GM12874 (cell line): ENCODE measurements around the gene CCDC102A.

Source experiments
- TF ChIP-seq, protein P1 (sequence below): IDR thresholded peaks from 2 replicates; pipeline ENCODE4 v1.5.1; 2011; ENCODE audit warnings: low read depth, mild to moderate bottlenecking, control low read depth, low read length, moderate library complexity; ENCODE audit not compliant: insufficient read depth

CCDC102A gene

DNA sequence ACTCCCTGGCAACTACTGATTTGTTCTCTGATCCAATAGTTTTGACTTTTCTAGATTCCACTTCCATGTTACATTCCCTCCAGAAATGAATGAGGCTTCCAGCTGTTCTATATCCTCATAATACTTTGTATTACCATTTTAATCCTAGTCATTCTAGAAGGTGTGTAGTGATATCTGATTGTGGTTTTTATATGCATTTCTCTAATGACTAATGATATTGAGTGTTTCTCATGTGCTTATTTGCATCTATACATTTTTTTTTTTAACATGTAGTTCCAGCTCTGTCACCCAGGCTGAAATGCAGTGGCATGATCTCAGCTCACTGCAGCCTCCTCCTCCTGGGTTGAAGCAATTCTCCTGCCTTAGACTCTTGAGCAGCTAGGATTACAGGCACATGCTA is 13.4 kb upstream of the CCDC102A start:
- TF ChIP-seq, protein P1, sequence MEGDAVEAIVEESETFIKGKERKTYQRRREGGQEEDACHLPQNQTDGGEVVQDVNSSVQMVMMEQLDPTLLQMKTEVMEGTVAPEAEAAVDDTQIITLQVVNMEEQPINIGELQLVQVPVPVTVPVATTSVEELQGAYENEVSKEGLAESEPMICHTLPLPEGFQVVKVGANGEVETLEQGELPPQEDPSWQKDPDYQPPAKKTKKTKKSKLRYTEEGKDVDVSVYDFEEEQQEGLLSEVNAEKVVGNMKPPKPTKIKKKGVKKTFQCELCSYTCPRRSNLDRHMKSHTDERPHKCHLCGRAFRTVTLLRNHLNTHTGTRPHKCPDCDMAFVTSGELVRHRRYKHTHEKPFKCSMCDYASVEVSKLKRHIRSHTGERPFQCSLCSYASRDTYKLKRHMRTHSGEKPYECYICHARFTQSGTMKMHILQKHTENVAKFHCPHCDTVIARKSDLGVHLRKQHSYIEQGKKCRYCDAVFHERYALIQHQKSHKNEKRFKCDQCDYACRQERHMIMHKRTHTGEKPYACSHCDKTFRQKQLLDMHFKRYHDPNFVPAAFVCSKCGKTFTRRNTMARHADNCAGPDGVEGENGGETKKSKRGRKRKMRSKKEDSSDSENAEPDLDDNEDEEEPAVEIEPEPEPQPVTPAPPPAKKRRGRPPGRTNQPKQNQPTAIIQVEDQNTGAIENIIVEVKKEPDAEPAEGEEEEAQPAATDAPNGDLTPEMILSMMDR = no peak

DNA sequence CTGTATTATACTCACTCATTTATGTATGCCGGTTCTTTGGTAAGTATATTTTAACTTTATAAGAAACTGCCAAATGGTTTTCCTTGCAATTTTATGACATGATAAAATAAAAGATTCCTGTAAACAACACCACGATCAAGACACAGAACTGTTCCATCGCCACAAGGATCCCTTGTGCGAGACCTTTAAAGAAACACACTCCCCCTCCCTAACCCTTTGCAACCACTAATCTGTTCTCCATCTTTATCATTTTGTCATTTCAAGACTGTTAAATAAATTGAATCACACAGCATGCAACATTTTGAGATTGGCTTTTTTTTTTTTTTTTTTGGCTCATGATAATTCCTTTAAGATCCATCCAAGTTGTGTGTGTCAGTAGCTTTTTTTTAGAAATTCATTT is 12.0 kb upstream of the CCDC102A start:
- TF ChIP-seq, protein P1 = no peak

DNA sequence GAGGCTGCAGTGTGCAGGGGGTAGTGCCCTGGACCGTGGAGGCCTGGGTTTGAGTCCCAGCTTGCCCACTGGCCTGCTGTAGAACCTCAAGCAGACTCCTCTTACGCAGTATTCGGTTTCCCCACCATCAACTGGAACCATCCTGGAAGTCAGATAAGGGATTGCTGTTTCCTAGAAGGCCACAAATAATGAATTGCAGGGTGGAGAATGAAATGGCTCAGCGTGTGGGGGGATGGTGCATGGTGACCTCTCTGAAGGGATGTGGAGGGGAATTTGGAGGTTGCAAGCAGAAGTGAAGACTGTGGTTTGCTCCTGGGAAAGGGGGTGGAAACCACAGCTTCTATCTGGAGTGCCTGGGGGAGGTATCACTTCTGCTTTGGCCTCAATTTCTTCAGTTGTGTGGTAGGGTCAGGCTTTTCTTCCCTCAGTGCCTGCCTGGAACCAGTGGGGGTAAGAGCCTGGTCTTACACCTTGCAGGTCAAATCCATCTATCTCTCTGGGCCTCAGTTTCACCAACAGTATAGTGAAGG is 7.8 kb upstream of the CCDC102A start:
- TF ChIP-seq, protein P1 = no peak

DNA sequence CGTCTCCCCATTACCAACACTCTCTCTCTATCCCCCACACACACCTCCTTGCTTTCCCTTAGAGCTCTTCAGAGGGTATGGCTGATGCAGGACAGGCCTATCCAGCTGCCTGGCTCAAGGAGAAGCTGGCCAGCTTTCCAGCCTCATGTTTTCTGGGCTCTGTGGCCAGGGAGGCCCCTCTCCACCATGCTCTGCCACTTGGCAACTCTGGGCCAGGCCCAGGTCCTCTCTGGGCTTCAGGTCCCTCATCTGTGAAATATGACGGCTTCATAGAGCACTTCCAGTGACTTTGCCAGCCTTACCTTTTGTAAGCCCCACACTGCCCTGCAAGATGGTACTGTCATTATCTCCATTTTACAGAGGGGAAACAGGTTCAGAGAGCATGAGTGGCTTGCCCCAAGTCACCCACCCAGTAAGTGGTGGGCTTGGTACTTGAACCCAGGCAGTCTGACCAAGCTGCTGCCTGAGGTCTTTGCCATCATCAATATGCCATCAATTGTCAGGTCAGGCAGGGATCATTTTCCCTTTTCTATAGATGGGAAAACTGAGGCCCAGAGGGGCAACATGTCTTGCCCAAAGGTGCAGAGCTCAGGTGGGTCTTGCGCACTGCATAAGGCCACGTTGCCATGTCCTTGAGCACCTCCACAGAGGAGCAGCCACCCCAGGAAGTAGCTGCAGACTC is 5.5 kb upstream of the CCDC102A start:
- TF ChIP-seq, protein P1 = no peak

DNA sequence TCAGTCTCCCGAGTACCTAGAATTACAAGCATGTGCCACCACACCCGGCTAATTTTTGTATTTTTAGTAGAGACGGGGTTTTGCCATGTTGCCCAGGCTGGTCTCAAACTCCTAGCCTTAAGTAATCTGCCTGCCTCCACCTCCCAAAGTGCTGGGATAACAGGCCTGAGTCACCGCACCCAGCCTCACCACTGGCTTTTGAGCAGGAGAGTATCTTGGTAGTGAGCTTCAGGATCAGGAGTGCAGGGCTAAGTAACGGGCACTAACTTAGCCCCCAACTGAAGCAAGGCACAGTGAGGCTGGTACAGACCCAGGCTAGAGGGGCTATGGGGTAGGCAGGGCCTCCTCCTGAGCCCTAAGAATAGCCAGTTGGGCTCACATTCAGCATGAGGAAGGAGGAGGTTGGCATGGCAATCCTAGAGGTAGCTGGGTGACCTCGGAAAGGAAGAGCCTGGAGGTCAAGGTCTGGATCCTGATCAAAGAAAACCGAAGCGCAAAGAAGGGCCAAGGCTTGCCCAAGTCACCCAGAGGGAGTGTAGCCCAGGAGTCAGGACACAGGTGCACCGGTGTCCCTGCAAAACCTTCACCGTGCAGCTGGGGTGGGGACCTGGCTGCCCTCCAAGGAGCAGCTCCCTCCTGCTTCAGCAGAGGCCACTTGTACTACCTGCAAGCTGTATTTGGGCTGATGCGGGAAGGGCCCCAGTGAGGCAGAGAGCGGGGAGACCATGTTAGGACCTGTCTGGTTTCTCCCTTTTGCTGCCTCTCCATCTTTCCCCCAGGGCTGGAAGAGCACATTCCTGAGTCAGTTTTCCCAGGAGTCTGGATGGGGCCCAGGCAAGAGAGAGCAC is 4.8 kb upstream of the CCDC102A start:
- TF ChIP-seq, protein P1 = no peak

DNA sequence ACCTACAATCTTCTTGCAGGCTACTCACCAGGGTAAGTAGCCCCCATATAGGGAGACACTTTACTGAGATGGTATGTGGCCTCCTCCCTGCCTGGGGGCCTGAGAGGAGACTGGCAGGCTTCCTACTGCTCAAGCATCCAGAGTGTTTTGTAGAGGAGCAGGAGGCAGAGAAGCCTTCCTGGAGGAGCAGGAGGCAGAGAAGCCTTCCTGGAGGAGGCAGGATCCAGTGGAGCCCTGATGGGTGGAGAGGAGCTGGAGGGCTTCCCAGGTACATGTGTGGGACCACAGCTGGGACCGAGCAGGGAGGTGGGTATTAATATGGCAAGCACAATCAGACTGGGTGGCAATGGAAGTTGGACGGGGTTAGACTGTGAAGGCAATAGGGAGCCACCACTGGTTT is 4.0 kb upstream of the CCDC102A start:
- TF ChIP-seq, protein P1 = no peak

DNA sequence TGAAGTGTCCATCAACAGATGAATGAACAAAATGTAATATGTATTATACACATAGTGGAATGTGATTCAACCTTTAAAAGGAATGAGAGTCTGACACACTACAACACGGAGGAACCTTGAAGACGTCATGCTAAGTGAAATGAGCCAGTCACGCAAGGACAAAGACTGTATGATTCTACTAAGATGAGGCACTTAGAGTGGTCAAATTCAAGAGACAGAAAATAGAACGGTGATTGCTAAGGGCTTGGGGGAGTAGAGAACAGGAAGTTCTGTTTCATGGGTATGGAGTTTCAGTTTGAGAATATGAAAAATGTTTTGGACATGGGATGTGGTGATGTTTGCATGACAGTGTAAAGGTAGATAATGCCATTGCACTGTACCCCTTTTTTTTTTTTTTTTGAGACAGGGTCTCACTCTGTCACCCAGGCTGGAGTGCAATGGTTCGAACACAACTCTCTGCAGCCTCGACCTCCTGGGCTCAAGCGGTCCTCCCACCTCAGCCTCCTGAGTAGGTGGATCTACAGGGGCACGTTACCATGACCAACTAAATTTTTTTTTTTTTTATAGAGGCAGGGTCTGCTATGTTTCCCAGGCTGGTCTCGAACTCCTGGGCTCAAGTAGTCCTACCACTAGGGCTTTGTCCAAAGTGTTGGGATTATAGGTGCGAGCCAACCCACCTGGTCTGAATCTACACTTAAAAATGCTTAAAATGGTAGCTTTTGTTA is 2.9 kb upstream of the CCDC102A start:
- TF ChIP-seq, protein P1 = no peak
